Stimulated activated CD8-positive, alpha-beta memory T cell treated with anti-CD3 and anti-CD28 coated beads, Interleukin-15, amount 100 ng/mL, for 48 hours (primary cell): Measurements from ENCODE around the gene EHMT1.
"Not testable (repeated sequence)": the region's sequence is repeated elsewhere in the genome, so short reads cannot be mapped to it uniquely, and the experiment has no call there.

Experiments used
- DNase-seq, 2 donors: peaks; one replicate each; pipeline ENCODE4 v3.0.0-alpha.2; 2020; ENCODE audit warnings: low read depth in 2 of 2

EHMT1 gene

DNA sequence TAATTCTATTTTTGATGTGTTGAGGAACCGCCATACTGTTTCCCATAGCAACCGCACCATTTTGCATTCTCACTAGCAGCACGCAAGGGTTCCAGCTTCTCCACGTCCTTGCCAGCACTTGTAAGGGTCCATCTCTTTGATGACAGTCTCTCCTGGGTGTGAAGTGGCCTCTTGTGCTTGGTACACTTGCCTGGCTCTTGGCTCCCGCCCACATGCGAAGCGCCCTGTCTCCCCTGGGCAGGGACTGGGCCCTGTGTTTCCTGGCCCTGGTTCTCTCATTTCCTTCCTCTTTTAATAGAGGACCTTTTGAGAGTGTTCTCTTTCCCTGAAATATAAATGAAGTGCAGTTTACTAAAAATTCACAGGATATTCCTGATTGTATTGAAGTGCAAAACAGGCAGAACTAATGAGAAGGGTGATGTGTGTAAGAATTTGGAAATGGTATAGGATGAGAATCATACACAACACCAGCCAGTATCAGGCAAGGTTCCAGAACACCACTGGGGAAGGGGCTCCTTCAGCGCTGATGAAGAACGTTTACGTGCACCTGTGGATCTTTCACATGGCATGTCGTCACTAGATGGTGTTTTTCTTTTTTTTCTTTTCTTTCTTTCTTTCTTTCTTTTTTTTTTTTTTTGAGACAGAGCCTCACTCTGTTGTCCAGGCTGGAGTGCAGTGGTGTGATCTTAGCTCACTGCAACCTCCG is 73.0 kb downstream of the EHMT1 start:
- no peak for DNase-seq

DNA sequence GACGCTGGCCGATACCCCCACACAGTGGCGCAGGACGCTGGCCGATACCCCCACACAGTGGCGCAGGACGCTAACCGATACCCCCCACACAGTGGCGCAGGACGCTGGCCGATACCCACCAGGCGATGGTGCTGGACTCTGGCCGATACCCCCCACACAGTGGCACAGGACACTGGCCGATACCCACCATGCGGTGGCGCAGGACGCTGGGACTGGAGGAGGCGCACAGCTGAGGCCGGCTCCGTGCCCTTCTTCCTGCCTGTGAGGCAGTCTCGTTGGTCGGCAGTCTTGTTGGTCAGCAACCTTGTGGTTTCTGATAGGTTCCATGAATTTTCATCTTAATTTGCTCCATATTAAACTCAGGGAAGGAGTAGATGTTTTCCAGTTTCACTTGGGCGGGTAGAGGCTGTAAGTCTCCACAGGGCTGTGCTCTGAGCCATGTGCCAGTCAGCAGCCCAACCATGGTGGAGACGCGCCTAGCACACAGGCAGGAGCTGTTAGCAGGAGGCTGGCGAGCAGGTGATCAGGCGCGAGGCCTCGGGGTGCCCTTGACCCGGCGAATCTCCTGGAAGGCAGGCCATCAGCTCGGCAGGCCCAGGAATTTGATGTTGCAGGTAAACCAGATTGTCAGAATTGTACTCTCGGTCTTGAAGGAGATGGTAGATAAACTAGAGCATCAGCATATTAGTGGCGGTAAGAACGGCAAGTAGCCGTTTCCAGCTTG is 75.6 kb downstream of the EHMT1 start:
- DNase-seq: no peak

DNA sequence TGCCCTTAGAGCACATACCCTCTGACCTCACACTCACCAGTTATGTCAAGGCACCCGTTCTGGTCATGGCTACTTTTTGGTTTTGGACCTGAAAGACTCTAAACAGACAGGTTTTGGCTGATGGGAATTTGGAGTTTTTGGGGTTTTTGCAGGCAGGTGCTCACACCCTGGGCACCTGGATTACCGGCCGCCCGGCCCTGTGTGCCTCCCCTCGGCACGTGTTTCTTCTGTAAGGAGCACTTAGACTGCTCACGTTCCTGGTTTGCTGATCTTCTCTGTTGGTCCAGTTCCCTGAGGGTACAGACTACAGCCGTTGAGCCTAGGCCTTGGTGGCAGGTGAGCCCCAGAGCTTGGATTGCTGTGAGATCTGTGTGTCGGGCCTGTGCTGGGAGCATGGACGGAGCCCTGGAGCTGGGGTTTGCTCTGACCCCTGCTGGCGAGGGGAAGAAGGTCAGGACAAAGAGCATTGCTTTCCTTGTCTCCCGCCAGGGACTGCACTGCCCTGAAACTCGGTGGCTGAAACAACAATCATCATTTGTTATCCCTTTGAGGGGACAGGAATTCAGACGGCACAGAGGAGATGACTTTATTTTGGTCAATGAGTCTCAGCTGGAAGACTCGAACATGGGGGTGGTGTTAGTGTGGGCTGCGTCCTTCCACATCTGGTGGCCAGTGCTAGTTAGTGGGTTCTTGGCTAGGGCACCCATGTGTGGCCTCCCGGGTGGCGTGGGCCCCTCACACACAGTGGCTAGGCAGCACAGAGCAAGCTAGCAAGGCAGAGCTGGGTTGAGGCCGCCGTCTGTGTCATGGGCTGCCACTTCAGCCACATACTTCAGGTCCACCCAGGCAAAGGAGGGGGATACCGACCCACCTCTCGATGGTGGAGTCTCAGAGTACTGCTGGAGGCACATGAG is 76.4 kb downstream of the EHMT1 start:
- no peak for DNase-seq

DNA sequence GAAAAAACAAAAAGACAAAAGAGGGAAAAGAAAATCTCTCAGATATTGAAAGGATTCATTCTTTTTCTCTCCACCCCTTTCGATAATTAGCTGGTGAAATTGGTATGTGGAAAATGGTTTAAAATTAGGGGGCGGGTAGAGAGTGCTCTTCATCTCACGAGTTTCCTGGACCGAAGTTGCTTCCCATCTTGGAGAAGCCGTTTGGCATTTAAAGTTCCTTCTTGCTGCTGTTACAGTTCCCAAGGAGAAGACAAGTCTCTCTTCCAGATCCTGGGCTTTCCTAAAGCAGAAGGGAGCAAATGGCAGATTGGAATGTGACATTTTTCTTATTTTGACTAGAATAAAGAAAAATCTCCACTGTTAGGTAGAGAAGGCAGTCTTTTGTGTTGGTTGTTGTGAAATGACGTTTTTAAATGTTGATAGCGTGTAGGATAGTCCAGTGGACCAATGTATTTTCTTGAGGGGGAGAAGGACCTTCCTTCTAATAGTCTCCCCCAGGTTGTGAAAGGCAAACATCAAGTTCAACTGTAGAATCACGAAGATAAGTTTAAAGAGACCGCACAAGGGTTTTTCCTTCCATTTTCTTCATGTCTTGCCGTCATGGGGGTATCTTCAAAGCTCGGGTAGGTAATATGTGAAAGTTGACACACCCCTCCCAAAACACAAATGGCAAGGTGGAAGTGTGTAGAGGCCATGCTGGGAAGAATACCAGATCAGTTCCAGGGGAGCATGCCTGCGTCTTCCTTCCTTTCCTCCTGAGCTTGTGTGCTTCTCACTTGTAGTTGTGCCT is 77.5 kb downstream of the EHMT1 start:
- no peak for DNase-seq

DNA sequence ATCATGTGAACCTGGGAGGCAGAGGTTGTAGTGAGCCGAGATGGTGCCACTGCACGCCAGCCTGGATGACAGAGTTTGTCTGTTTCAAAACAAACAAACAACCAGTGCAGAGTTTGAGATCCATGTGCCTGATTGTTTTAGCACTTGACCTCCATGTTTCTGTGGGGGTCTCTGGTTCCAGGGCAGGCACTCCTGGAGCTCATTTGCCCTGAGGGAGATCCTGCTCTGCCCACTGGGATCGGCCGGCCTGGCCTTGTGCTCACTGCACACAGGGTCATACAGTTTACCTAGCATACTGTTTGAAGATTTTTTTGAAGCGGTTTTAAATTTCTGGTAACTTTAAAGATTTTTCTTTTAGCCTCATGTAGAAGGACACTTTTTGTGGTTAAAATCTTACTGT is 78.4 kb downstream of the EHMT1 start:
- no peak for DNase-seq

DNA sequence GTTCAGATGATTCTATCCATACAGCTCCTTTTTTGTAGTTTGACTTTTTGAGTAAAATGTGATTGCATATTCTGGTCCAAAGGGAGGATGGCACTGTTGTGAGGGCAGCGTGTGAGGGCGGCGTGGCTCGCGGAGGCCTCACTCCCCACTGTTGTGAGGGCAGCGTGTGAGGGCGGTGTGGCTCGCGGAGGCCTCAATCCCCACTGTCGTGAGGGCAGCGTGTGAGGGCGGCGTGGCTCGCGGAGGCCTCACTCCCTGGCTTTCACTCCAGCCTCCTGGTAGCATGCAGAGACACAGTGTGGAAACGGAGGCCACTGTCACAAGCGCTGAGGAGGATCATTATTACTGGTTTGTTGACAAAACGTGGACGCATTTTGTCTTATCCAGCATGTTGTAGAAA is 79.0 kb downstream of the EHMT1 start:
- DNase-seq: no peak

DNA sequence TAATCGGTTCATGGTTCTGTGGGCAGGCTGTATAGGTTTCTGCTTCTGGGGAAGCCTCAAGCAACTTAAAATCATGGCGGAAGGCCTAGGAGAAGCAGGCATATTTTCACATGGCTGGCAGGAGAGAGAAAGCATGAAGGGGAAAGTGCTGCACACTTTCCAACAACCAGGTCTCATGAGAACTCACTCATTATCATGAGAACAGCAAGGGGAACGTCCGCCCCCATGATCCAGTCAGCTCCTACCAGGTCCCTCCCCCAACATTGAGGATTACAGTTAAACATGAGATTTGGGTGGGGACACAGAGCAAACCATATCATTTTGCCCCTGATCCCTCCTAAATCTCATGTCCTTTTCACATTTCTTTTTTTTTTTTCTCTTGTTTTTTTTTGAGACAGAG is 82.1 kb downstream of the EHMT1 start:
- DNase-seq: no peak

DNA sequence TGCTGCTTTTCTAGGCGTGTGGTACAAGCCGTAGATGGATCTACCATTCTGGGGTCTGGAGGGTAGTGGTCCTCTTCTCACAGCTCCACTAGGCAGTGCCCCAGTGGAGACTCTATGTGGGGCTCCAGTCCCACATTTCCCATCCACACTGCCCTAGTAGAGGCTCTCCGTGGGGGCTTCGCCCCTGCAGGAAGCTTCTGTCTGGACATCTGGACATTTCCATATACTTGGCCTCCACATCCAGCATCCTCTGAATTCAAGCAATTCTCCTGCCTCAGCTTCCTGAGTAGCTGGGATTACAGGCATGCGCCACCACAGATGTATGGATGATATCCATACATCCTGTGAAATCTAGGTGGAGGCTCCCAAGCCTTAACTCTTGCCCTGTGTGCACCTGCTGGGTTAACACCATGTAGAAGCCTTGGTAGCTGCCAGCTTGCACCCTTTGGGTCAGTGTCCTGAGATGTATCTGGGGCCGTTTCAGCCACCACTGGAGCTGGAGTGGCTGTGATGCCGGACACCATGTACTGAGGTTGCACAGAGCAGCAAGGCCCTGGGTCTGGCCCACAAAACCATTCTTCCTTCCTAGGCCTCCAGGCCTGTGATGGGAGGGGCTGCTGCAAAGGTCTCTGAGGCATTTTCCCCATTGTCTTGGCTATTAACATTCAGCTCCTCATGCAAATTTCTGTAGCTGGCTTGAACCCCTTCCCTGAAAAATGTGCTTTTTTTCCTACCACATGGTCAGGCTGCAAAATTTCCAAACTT is 84.0 kb downstream of the EHMT1 start:
- DNase-seq: no peak

DNA sequence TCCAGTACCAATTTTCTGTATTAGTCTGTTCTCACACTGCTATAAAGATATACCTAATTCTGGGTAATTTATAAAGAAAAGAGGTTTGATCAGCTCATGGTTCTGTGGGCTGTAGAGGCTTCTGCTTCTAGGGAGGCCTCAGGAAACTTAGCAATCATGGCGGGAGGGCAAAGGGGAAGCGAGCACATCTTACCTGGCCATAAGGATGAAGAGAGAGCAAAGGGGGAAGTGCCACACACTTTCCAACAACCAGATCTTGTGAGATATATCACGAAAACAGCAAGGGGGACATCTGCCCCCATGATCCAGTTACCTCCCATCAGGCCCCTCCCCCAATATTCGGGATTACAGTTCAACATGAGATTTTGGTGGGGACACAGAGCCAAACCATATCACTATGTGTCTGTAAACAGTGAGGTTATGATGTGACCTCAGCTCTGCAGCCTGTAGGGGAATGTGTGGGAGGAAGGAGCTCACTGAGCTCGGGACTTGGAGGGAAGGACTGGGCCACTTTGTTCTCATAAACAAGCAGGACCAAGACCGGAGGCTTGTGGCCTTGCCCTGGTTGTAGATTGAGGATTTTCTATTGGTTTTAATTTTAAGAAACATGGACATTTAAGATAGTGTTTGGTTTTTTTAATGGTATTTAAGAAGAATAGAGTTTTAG is 85.2 kb downstream of the EHMT1 start:
- DNase-seq: no peak

DNA sequence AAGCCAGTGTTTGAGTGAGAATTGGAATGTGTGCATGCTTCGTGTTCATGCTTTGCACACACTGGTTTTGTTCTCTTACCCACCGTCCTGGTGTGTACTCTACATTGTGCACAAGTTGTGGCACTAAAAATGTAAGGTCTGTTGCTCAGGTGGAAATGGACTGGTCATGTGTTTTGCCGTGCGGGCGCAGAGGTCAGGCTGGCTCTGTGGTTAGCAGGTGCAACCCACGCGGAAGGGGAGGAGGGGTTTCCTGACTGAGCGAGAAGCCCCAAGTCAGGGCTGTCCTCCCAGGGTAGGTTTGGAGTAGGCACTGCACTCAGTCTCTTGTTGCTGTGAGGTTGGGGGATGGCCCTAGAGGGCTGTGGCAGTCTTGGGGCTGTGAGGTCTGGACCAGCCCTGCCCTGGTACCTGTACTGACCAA is 86.6 kb downstream of the EHMT1 start:
- peak; percentile 30 to 45 for DNase-seq

DNA sequence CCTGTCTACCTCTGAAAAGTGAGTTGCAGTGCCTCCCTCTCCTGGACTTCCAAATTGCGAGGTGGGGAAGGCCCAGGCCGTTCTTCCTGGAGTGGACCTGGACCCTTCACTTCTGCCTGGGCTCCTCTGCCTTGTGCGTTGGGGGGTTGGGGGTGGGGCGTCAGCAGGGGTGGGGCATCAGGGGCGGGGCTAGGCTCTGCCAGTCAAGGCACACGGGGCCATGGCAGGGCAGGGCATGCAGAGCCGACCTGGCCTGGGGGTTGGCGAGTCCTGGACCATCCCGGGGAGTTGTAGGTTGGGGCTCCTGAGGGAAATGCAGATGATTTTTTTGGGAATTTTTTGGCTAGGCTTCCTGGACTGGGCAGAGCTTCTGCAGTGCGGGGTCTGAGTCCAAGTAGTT is 87.1 kb downstream of the EHMT1 start:
- DNase-seq: no peak

DNA sequence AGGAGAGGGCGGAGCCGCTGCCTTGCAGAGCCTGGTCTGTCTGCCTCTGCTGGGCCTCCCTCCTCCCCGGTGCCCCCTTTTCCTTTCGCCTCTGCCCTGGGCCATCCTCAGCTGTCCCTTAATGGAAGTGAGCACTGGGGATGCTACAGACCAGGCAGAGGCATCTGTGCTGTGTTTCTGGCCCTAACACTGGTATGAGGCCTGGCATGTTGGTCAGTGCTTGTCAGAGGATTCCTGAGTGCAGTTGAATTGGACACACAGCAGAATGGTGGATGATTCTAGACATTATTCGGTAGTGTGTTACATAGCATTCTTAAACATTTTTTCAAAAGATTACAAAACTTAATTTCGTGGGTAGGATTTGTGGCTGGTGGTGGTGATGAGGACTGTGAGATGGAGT is 88.6 kb downstream of the EHMT1 start:
- no peak for DNase-seq

DNA sequence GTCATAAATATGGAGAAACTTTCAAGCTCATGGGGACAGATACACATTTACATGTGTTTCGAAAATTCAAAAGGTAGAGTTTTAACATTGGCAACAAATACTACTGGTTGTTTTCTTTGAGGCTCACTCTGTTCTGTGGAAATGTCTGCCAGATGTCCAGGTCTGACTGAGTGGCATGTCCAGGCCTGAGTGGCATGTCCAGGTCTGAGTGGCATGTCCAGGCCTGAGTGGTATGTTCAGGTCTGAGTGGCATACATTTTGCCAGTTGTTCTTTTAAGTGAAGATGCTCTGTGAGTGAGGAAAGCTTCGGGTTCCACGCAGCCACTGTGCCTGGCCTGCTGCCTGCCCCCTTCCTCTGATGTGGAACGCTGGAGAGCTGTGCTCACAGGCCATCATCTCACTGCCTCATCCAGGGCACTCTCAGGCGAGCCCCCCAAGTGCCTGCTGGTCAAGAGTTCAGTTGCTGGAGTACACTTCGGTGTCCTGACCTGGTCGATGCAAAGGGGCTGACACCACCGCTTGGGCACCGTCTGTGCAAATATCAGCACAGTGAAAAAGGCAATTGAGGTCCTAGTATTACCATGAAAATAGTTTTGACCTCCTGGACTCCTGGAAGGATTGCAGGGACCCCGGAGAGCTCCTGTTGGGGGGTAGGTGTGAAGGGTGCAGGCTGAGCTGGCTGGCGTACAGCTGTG is 89.9 kb downstream of the EHMT1 start:
- no peak for DNase-seq

DNA sequence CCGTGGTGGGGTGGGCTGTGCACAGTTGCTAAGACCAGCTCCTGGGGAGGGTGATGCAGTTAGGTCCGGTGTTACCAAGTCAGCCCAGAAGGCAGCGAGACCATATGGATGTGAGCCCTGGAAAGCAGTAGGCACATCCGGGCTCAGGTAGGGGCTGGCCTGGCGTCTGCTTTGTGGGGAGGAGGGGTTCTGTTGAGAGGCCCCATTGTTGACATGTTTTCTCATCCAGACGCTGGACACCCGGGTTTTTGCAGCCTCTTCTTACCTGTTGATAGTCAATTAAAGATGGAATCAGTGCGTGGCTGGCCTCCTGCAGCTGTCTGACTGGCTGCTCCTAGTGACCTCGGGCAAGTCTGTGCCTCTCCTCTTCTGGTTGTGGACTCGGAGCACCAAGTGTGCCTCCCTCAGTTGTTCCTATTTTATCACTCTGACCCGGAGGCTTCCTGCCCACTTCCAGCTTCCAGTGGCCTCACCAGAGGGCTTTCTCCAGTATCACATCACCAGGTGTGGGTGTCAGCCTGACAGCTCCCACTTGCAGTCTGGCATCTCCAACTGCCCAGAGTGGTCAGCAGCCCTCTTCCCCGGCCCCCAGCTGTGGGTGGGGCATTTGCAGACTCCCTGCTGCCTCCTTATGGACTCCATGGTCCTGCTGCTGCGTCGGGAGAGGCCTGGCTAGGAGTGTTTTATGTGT is 90.8 kb downstream of the EHMT1 start:
- no peak for DNase-seq

DNA sequence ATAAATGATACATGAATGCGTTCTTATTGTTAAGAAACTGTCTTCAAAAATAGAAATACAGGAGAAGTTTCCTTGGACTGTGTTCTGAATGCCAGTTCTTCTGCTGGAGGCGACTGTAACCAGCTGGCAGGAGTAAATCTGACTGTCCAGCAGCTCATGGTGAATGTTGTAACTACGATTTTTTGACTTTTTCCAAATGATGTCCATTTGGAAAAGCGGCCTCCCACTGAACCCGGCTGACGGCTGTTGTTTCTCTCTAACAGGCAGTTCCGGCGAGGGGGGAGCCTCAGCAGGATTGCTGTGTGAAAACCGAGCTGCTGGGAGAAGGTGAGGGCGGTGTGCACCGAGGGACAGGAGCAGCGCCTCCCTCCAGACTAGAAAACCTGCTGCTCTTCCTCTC is 91.9 kb downstream of the EHMT1 start:
- no peak for DNase-seq

DNA sequence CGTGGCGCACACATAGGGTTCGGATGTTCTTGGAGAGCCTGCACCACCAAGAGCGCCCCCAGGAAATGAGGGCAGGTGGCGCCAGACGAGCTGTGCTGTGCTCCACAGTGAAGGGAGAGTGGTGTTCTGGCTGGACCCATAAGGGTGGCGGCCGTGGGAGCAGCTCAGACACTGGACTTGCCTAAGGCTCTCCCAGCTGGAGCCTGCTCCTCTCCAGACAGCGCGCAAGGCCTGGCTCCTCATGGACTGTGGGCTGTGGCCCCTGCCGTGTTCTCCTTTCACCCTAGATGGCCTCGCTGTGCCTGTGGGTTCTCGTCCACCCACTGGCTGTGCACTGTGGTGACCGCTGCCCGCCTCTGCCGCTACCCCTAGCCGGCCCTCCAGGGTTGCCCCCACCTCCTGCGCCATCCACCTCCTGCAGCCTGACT is 92.9 kb downstream of the EHMT1 start:
- DNase-seq: no peak

DNA sequence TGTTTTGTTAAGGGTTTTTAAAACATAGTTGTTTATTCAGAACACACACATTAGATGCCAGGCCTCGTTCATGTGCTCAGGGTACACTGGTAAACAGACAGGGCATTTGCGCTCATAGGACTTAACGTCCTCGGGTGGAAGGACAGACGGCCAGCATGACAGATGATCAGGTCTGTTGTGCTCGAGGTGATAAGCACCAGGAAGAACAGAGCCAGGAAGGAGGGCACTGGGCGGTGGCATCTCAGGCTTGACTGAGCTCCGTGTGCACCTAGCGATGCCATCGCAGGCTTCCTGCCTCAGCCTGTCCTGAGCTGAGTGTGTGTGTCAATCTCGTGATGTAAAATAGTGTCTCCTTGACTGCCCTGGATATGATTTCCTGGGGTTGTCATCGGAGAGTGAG is 96.5 kb downstream of the EHMT1 start:
- no peak for DNase-seq

DNA sequence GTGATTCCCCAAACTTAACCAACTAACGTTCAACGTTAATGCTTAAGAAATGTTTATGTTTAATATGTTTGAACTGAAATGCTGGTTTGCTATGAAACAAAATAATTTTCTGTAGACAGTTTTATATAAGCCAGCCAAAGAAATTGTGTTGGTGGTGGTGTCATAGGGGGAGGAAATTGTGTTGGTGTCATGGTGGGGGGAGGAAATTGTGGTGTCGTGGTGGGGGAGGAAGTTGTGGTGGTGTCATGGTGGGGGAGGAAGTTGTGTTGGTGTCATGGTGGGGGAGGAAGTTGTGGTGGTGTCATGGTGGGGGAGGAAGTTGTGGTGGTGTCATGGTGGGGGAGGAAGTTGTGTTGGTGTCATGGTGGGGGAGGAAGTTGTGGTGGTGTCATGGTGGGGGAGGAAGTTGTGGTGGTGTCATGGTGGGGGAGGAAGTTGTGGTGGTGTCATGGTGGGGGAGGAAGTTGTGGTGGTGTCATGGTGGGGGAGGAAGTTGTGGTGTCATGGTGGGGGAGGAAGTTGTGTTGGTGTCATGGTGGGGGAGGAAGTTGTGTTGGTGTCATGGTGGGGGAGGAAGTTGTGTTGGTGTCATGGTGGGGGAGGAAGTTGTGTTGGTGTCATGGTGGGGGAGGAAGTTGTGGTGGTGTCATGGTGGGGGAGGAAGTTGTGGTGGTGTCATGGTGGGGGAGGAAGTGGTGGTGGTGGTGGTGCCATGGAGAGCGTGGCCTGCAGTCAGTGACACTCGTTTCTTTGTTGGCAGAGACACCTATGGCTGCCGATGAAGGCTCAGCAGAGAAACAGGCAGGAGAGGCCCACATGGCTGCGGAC is 97.3 kb downstream of the EHMT1 start:
- DNase-seq: not testable (repeated sequence)
